Liver (tissue), 3 donors: ENCODE results near the gene UBE2Q2.

Experiments used
- ATF3 ChIP-seq: IDR thresholded peaks from 2 replicates; pipeline ENCODE4 v1.6.1; 2016; ENCODE audit warnings: antibody characterized with exemption
- CTCF ChIP-seq: fragments of 150-350 bp; IDR thresholded peaks from 2 replicates; pipeline ENCODE4 v1.5.1; 2017; ENCODE audit warnings: improper control_type of control experiment, low read depth, low read length; ENCODE audit not compliant: missing input control
- MAX ChIP-seq: IDR thresholded peaks from 2 replicates; pipeline ENCODE4 v1.6.1; 2016; ENCODE audit warnings: antibody characterized with exemption
- REST ChIP-seq: IDR thresholded peaks from 2 replicates; pipeline ENCODE4 v1.6.1; 2016; ENCODE audit warnings: antibody characterized with exemption, mild to moderate bottlenecking
- YY1 ChIP-seq: IDR thresholded peaks from 2 replicates; pipeline ENCODE4 v1.6.1; 2016; ENCODE audit warnings: antibody characterized with exemption, mild to moderate bottlenecking
- donor health status: healthy.
- donor health status: healthy.

- TF ChIP-seq ATF3 (no peak), MAX (no peak), REST (no peak), CTCF (no peak), YY1 (no peak)
Observed at GRCh38 chr15:75948761-75949296, 105.6 kb downstream of the UBE2Q2 start.
